Subcutaneous adipose tissue (tissue), 4 donors: ENCODE measurements around the gene KATNAL2. TPM values are rescaled to one million over a fixed set of nuclear protein-coding genes. Genes with fewer than 3 reads are reported as not detected.

Experiments used
- total RNA-seq, 4 donors: library from RNA; depleted of rRNA; stranded (reverse); fragments of >200 nt; gene quantifications; one replicate each; pipeline ENCODE4 v1.1.0, GENCODE V29; 2016
- TF ChIP-seq, protein P1 (sequence below): fragments of 450-650 bp; IDR thresholded peaks from one replicate; pipeline ENCODE4 v1.5.1; 2016; ENCODE audit warnings: low read depth, mild to moderate bottlenecking, control low read depth, antibody characterized with exemption, moderate library complexity

Gene KATNAL2
- total RNA-seq, 4 donors from 2014 or later, result 2.6 to 17.2 (median 8.6) TPM

DNA sequence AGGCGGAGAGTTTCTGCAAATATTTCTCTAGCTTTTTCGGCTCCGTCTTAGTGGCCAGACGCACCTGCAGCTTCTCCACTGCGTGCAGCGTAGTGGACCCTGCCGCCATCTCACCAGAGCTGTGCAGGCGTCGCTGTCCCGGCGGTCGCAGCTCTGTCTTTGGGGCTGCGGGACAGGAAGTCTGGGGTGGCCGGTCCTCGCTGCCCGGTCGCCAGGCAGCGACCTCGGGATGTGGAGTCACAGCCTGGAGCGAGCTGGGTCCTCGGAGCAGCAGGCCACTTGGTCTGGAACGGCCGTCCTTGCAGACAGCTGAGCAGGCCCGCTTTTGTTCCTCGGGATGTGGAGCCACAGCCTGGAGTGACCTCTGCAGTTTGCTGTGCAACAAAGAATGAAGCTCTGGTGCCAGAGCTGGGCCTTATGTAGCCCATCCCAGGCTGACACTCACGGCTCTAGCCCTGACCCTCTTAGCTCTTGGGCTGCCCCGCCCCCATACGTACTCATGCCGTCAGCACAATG, 117.8 kb downstream of the KATNAL2 start, which contains the start of gene ELOA2:
Gene ELOA2, minus strand, starts transcription at position 466 of the 516 bp plus-strand sequence. Its CDS starts 357 bp downstream, at position 109.
- TF ChIP-seq, protein P1, sequence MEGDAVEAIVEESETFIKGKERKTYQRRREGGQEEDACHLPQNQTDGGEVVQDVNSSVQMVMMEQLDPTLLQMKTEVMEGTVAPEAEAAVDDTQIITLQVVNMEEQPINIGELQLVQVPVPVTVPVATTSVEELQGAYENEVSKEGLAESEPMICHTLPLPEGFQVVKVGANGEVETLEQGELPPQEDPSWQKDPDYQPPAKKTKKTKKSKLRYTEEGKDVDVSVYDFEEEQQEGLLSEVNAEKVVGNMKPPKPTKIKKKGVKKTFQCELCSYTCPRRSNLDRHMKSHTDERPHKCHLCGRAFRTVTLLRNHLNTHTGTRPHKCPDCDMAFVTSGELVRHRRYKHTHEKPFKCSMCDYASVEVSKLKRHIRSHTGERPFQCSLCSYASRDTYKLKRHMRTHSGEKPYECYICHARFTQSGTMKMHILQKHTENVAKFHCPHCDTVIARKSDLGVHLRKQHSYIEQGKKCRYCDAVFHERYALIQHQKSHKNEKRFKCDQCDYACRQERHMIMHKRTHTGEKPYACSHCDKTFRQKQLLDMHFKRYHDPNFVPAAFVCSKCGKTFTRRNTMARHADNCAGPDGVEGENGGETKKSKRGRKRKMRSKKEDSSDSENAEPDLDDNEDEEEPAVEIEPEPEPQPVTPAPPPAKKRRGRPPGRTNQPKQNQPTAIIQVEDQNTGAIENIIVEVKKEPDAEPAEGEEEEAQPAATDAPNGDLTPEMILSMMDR, result no peak

DNA sequence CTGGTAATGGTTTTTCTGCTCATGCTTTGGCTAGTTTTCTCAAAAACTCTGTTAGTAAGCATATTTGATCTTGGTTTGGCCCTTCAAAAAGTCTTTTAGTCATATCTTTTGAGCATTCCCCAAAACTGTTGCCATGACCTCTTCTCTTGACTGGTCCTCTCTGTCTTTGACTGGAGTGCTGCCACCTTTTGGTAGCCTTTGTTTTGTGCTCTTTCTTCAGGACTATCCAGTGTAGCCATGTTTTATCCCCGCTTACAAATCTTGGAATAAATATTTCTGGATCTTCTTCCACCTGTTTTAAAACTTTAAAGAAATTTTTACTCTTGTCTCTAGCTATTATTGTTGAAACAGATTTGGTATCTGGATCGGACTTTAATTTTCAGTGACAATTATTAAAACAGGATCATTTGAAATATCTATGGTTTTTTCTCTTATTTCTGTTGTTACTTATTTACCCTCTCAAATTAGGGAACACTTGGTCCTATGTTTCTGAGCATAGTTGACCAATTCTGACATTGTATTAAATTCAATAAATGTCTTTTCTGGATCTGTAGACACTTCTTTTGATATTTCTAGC, 119.0 kb downstream of the KATNAL2 start:
- TF ChIP-seq, protein P1, result no peak

DNA sequence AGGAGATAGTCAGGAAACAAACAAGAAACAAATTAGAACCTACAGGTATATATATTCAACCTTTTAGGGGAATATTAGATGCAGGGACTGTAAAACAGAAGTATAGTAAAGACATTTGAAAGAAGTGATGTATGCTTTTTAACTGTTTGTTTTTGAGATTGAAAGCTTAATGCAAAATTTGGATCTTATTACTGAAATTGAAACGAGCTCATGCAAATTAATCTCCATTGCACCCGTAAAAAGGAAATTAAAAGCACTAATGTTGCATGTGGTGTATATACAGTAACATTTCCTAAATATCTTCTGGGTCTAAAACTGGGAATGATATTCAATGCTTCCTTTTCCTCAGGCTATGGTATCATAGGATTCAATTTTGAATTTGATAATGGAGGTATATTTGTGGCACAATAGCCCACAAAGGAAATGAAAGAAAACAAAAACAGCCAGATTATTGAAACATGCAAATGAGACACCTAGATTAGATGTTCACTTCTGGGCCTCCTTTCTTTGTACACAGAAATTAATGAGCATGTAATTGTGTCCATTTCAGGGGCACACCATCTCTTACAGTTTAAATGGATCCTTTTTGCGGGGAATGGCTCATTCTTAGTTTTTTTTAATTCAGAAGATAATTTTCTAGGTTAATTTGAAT, 119.7 kb downstream of the KATNAL2 start:
- TF ChIP-seq, protein P1, result no peak

DNA sequence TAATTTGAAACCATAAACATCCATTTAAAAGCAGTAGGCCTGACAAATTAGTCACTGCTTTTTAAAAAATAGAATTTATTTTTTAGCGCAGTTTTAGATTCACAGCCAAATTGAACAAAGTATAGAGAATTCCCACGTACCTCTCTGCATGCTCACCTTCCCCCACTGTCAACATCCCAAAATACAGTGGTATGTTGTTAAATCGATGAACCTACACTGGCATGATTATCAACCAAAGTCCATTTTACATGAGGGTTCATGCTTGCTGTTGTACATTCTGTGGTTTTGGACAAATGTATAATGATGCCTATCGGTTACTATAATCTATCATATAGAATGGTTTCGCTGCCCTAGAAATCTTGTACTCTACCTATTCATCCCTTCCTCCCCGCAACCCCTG, 123.6 kb downstream of the KATNAL2 start:
- TF ChIP-seq, protein P1, result no peak

DNA sequence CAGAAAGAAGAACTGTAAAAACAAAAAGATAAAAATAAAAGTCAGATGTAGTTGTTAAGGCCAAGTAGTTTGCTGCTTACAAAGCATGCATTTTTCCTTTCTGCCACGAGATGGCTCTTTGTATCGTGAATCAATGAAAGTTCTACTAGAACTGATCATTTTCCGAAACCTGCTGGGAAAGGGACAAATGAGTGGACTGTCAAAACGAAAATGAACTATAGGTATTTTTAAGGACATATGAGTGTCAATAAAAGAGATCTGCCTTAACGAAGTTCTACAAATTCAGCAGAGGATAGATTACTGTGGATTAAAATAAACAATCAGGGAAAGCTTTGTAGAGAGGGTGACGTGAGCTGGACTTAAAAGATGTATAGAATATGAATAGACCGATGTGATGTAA, 133.1 kb downstream of the KATNAL2 start:
- TF ChIP-seq, protein P1, result no peak

DNA sequence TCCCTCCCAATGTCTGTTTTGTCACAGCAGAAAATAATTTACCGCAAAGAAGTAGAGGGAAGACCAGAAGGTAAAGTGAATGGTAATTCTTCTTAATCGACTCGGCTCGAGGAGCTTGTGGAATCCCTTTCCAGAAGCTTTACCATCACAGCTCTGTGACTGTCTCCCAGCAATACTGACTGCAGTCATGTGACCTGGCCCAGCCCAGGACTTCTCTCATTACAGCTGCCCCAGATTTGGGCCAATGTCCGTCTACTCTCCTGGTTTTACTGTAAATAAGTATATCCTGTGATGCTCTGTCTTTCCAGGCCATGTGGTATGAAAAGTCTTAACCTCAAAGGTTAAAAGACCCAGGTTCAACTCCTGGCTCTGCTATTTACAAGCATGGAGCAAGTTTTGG, 137.0 kb downstream of the KATNAL2 start:
- TF ChIP-seq, protein P1, result no peak

DNA sequence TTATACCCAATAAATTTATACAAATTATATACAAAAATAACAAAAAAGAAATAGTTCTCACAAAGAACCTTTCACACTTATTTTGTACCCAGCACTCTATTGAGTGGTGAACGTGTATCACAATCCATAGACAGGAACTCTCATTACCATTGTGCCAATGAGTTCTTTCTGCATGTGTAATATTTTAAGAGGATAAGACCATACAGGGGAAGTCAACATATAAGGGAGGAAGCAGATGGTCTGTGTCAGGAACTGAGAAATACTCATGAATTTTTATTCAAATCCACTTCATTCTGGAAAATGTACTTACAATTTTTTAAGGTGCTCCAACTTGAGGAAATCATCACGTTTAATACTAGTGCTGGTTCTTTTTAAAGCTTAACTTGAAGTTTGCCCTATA, 145.1 kb downstream of the KATNAL2 start:
- TF ChIP-seq, protein P1, result no peak
